Measurements from ENCODE around the gene CHADL.
A peak's percentile ranks its signal among the peaks of the same experiment; 100 is the strongest.
"Not testable (repeated sequence)": the region's sequence is repeated elsewhere in the genome, so short reads cannot be mapped to it uniquely, and the experiment has no call there.

CHADL gene, protein sequence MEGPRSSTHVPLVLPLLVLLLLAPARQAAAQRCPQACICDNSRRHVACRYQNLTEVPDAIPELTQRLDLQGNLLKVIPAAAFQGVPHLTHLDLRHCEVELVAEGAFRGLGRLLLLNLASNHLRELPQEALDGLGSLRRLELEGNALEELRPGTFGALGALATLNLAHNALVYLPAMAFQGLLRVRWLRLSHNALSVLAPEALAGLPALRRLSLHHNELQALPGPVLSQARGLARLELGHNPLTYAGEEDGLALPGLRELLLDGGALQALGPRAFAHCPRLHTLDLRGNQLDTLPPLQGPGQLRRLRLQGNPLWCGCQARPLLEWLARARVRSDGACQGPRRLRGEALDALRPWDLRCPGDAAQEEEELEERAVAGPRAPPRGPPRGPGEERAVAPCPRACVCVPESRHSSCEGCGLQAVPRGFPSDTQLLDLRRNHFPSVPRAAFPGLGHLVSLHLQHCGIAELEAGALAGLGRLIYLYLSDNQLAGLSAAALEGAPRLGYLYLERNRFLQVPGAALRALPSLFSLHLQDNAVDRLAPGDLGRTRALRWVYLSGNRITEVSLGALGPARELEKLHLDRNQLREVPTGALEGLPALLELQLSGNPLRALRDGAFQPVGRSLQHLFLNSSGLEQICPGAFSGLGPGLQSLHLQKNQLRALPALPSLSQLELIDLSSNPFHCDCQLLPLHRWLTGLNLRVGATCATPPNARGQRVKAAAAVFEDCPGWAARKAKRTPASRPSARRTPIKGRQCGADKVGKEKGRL

DNA sequence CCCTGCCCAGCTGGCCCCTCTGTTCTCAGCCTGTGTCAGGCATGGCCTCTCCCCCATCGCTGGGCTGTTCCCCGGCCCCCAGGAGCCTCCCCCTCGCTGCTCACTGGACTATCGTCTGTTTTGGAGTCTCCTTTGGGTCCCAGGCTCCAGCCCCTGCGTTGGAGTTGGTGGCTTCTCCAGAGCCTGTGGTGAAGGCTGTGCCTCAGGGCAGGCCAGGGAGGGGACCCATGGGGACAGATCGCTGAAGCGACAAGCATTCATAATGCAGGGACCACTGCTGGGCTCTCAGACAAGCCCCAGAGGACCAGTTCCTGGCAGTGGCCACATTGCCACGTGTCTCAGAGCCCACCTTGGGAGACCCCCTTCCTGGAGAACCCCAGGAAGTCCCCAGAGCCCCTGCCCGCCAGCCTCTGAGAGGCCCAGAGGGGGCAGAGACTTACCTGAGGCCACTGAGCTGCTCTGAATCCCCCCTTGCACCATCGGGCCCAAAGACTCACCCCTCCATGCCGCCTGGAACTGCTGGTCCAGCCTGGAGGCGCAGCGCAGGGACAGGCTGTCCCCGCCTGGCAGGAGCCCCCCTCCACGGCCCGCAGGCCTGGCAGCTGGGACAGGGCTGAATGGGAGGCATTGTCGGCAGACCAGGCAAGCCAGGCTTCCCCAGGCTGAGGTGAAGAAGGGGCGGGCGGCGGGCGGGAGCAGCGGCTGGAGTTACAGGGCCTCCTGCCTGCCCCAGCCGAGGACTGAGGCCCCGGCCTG lies at the start of gene CHADL:
Gene CHADL (minus strand): TSS at position 555 of the 756 bp plus-strand sequence. CDS start 50 bp downstream, at position 505.
- FAIRE-seq: no peak

DNA sequence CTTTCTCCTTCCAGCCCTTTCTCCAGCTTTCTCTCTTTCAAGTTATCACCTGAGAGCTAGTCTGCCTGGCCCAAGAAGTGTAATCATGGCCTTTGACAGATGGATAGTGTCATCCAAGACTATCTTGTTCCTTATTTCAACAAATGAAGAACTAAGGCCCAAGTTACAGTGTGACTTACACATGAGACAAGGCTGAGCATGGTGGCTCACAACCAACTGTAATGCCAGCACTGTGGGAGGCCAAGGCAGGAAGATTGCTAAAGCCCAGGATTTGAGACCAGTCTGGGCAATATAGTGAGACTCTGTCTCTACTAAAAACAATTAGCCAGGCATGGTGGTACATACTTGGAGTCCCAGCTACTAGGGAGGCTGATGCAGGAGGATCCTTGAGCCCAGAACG lies 48.9 kb upstream of the CHADL start:
- no peak for FAIRE-seq

DNA sequence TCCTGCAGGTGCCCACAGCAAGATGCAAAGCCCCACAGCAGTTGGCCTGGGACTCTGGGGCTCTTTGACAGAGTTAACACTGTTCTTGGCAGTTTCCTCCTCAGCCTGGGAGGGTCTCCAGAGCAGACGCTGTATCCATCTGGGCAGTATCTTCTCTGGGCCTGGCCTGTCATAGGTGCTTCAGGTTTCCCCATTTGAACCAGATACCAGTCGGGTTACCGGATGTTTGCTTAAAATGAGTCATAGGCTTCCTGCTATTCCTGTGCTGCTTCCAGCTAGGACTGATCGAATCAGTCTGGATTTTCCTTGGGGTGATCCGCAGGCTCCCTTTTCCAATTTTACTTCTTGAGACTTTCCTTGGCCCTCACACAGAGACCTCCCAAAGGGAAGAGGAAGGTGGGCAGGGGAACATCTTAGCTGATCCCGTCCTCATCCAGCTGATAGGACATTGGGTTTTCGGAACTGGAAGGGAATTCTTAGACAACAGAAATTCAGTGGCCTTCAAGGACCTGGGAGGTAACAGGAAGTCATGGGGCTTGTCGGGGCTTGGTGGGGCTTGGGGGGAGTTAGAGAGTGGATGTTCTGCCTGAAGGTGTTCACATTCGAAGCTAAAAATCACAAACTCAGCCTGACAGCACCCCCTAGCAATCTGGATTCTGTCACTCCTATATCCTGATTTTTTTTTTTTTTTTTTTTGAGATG lies 47.7 kb upstream of the CHADL start:
- no peak for FAIRE-seq

DNA sequence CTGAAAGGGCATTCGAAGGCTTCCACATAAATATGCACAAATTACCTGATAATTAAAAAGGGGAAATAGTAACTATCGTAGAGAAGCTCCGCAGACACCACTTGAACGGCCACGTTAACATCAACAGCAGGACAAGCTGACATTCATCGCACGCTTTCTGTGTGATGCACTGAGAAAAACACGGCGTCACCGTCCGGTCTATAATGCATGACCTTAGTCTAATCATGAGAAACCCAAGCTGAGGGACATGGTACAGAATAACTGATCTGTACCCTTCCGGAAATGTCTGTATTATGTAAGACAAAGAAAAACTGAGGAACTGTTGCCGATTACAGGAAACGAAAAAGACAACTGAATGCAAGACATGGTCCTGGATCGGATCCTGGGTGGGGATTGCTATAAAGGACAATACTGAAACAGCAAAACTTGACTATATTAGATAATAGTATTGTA lies 45.9 kb upstream of the CHADL start:
- no peak for FAIRE-seq

DNA sequence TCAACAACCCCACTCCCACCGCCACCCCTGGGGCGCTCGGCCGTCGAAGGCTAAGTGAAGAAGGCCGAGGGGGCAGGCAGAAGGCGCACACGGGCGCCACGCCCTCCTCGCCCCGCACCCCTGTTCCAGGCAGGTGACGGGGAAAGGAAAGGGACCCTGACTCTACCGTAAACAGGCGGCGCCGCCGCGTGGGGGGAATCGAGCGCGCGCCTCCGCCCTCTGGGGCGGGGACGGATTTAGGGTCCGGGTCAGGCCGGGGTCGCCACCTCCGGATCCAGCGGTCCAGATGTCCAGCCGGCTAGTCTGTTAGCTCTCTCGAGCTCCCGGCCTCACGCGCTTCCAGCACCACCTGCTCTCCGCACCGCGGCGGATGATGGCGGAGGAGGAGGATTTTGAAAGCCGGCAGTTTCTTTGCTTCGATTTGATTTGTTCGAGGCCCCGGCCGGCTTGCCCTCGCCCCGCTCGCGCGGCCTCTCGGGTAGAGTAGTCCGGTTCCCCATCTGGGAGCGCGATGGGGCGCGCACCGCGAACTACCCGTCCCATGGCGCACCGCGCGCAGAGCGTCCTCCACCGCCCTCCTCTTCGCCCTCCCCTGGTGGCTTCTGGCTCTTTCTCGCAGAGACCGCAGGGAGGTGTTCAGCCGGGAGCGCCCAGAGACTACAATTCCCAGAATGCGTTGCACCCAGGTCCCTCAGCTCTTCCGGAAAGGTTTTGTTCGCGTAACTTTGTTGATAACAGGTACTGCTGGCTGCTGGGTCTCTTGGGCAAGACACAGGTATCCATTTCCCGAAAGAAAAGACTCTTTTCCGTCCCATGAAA lies 45.3 kb upstream of the CHADL start, which contains the start of gene RANGAP1:
Gene RANGAP1 (minus strand): TSS at position 368 of the 819 bp plus-strand sequence. CDS start 5,143 bp downstream, outside the sequence.
- FAIRE-seq: peak; percentile 92

DNA sequence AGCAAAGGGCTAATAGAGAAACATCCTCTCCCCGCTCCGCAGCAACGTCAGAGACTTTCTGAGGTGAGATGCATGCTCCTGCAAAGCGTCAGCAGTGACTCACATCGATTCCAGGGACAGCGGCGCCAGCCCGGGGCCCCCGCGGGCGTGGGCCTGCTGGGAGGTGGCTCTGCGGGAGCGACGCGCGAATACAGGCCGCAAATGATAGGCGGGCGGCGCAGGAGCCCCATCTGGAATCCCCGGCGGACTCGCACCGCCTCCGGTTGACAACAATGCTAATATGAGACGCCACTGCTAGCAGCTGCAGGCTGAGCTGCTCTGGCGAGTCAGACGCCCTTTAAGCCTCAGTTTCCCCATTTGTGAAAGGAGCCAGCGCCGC lies 44.7 kb upstream of the CHADL start:
- FAIRE-seq: no peak

DNA sequence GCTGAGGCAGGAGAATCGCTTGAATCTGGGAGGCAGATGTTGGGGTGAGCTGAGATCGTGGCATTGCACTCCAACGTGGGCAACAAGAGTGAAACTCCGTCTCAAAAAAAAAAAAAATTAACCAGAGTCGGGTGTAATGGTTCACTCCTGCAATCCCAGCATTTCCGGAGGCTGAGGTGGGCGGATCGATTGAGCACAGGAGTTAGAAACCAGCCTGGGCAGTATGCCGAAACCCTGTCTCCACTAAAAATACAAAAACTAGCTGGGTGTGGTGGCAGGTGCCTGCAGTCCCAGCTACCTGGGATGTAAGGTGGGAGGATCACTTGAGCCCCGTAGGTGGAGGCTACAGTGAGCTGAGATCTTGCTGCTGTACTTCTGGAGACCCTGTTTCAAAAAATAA lies 43.7 kb upstream of the CHADL start:
- FAIRE-seq: no peak

DNA sequence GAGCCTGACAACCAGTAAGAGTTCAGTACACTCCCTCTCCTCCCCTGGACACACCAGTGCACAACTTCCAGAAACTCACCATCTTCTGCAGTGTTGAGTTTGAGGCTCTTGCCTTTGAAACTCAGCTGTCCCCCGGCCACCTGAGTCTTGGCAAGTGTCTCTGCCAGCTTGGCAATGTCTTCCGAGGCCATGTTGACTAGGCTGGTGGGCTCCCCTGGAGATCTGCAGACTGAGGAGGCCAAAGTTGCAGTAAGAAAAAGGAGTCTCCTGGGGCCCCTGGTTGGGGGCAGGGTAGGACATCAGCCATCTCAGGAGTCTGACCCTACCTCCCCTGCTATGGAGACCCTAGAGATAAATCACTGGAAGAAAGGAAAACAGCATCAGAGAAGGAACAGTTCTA lies 40.1 kb upstream of the CHADL start:
- FAIRE-seq: no peak

DNA sequence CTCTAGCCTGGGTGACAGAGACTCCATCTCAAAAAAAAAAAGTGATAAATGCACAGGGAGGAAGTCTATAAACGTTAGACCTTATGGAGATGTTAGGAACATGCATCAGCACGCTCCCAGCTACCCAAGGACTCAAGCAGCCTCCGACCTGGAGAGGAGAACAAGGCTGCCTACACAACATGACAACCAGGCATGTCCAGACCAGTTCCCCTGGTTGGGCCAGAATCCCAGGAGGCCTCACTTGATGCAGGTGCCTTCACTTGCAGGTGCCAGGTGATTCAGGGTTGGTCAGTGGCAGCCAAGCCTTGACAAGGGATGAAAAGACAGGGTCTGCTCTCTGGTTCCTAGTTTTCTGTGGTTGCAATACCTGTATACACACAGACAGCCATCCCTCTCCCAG lies 39.3 kb upstream of the CHADL start:
- FAIRE-seq: no peak

DNA sequence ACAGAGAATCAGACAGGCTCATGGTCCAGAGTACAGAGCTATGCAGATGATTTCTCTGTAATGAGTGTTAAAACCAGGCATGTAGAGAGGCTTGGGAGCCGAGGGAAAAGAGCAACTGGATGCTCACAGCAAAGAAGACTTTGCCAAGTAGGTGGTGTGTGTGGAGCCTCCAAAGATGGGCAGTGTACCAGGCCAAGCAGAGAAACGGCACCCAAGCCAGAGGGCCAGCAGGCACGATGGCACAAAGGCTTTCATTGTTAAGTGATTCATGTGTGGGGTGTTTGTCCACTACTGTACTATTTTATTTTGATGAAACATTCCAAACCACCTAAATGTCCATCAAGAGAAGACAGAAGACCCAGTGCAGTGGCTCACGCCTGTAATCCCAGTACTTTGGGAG lies 34.1 kb upstream of the CHADL start:
- FAIRE-seq: no peak

DNA sequence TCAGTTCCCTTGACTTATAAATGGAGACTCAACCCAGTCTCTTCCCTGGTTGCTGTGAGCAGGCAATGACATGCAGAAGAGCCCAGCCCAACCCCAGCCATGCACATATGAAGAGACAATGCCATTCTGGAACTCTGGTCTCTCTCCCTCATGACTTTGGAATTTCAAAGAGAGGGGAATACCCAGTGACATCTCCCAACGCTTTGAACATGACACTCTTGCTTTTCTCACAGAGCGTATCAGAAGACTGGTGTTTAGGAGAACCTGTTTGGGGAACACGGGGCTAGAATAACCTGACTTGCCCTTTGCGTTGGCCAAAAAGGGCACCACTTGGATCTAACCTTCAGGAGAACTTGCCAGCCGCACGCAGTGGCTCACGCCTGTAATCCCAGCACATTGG lies 32.4 kb upstream of the CHADL start:
- no peak for FAIRE-seq

DNA sequence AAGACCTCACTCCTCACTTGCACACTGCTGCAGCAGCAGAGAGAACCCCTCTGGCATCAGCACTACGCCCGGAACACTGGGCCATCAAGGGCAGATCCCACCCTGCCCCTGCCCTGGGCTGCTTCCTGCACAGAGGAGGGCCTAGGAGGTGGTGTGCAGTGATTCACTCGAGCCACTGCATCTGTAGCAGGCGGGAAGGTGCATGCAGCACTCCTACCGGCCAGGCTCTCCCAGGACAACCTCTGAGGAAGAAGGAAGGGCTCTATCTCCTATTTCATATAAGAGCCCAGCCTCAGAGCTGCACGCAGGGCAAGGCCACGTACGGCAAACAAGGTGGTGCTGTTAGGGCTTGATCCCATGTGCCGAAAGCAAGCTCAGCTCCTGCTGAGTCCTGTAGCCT lies 31.1 kb upstream of the CHADL start:
- FAIRE-seq: no peak

DNA sequence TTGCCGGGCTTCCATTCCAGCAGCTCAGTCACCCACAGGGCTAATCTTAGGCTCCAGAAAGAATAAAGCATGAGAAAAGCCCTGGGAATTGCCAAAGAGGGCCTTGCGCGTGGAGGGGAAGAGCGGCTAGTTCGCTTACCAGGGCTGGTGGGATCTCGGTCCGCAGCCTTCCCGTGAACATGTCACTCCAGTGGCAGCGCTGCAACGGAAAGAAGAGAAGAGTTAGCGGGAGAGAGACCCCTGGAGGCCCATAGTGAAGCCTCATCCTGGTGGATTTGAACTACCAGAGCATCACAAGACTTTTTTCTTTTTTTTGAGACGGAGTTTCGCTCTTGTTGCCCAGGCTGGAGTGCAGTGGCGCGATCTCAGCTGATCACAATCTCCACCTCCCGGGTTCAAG lies 27.2 kb upstream of the CHADL start:
- no peak for FAIRE-seq

DNA sequence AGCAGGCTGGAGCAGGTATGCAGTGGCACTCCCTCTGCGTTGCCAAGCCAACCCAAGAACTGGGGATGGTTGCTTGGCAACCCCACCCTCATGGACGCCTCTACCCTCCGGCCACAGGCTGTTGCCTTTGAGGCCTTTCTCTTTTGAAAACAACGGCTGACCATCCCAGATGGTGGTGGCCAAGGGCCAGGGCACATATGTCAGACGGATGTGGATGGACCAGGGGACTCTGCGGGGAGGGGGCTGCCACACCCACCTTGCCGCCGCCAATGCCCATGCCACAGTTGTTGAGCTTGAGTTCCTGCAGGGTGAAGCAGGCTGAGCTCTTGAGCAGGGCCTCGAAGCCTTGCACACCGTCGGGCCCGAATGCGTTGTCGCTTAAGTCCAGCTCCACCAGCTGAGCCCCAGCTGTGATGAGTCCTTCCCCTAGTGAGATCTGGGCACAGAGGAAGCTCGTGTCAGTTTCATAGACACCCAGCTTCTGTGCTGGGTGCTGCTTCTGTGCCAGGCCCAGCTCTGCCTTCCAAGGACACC lies 23.7 kb upstream of the CHADL start:
- FAIRE-seq: no peak

DNA sequence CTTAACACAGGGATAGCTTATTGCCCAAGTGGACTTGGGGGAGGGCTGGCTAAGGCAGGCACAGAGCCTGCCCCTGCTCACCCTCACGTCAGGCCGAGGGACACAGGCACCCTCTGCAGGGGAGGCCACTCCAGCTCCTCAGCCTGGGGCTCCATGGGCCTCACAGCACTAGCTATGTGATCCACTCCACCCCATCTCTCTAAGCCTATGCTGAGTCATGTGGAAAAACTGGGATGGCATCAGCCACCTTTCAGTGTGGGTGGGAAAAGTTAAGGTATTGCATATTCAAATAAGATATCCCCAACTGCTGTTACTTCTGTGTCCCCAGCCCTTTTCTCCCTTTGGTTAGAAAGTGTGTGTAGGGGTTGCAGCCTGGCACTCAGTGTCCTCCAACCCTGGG lies 23.0 kb upstream of the CHADL start:
- FAIRE-seq: no peak

DNA sequence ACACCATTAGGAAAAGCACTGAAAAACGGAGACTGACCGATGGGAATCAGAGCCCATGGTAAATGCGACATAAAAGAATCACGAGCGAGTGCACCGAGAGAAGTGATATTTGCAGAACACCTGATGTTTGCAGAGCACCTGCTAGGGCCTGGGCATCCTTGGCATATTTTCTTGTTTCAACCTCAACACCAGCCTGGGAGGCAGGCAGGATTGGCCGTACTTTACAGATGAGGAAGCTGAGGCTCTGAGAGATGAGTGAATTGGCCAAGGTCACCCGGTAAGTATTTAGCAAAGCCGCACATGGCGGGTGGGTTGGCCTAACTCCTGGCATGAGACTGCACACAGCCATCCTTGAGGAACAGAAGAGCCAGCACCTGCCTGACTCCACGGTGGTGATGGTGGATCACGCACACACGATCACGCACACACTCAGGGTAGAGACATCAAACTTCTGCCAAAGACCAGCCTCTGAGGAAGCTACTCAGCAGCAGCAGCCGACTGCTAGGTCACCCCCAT lies 21.6 kb upstream of the CHADL start:
- no peak for FAIRE-seq

DNA sequence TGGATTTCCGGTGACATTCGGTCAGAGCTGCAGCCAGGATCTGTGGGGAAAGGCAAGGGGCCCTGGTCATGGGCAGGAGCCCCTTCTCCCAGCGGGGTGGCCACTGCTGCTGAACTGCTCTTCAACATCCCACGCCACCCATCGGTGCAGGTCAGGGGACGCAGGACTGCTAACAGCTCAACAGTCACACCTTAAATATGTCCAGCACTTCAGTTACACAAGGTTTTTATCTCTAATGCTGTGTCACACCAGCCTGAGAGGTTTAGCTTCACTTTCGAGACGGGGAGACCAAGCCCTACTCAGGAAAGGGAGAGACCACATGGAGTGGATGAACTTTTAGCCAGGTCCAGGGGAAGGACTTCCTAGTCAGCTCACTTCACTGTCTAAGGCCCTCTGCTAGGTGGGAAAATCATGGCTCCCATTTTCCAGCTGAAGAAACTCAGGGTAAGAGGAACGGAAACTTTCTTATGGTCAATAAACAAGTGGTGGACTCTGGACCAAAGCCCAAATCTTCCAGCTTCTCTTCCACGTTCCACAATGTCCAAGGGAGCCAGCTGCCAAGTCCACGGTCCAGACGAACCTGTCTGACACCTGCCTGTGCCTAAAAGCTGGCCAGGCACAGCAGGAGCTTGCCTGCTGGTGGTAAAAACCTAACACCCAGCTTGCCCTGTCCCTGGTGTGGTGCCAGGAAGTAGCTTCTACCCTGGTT lies 21.0 kb upstream of the CHADL start:
- no peak for FAIRE-seq

DNA sequence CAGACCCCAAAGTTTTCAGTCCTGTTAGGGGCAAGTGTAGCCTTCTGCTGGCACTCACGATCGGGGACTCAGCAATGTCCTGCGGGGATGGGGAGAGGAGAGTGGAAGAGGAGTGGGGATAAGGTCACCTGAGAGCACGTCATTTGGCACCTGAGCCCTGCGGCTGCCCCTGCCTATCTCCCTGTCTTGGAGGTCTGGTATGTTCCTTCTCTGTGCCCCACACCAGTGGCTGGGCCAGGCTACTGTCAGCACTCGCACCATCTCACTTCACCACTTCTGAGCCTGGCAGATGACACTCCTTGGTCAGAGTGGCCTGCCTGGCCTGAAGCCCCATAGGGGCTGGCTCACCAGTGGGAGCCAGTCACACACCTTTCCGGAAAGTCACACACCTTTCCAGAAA lies 20.1 kb upstream of the CHADL start:
- no peak for FAIRE-seq

DNA sequence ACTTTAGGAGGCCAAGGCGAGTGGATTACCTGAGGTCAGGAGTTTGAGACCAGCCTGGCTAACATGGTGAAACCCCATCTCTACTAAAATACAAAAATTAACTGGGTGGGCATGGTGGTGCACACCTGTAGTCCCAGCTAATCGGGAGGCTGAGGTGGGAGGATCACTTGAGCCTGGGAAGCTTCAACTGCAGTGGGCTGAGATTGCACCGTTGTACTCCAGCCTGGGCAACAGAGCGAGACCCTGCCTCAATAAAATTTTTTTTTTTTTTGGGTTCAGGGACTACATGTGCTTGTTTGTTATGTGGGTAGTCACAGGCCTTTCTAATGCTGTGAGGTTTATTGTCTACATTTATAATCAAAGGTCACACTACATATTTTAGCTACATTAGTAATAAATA lies 19.0 kb upstream of the CHADL start:
- FAIRE-seq: not testable (repeated sequence)

DNA sequence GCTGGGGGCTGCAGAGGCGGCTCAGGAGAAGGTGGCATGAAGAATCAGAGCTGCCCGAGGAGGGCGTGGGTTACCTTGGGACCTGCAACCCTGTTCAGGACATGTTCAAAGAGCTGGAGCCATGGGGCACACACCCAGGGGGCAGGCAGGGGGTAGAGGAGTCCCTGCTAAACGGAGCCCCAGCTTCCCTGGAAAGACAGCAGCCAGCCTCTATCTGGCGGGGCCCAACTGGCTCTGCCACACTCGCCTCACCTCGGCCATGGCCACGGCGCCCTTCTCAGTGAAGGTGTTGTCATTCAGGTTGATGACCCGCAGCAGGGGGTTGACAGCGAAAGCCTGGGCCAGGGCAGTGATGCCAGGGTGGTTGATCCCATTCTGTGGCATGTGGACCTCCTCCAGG lies 17.0 kb upstream of the CHADL start:
- FAIRE-seq: no peak

Measured in TTC549 (cell line).